ENCODE data around the gene FEM1B.

DNA sequence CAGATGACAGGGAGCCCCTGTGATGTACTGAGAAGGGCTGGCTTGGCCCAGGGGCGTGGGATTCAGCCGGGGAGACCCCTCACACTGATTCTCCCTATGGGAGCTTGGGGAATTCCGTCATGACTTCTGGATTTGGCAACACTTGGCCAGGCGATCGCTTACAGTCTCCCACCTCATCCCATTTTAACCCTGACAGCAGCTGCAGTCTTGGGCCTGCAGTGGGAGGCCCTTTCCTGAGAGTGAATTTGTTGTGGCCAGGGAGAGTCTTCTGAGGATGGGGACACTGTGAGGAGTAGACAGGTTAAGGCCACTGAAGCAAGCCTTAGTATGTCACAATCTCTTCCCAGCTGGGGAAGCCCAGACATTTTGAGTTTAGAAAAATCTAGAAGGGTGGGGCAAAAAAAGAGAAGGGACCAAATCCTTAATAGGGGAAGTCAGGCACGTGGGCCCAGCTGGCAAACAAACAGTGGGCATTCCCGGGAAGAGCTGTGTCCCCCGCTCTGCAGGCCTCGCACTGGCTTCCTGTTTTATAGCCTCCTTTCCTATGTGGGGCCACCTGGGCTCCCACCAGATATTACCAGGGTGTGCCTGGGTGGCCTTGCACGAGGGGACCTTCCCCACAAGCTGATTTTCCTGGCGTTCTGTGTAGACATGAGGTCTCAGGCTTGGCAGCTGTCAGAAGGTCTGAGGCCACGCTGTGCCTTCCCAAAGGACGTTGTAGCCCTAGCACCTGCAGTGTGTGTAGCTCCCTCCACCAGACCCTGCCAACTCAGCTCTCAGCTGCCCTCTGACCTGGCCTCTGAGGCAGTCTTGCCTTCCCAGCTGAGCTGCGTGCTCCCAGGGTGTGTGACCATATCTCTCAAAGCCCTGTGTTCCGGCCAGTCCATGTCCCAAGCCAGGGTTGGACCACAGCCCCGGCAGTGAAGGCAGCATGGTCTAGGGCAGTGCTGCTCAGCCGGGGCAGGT lies 64.5 kb downstream of the FEM1B start:
- no peak for TF ChIP-seq POLR2A (IDR thresholded peaks at IDR 0.05; ENCODE audit: low read depth)
- TF ChIP-seq CTCF (IDR thresholded peaks at IDR 0.05), result no peak

Measured in esophagus muscularis mucosa (tissue), 3 donors.